Activated naive CD8-positive, alpha-beta T cell treated with anti-CD3 and anti-CD28 coated beads, Interleukin-2, amount 50 U/mL, for 16 hours (primary cell): Measurements from ENCODE around the gene IKZF3.

Source experiments
- DNase-seq: peaks from one replicate; pipeline ENCODE4 v3.0.0-alpha.2; 2020; ENCODE audit warnings: low read depth, low spot score

The IKZF3 gene

DNA sequence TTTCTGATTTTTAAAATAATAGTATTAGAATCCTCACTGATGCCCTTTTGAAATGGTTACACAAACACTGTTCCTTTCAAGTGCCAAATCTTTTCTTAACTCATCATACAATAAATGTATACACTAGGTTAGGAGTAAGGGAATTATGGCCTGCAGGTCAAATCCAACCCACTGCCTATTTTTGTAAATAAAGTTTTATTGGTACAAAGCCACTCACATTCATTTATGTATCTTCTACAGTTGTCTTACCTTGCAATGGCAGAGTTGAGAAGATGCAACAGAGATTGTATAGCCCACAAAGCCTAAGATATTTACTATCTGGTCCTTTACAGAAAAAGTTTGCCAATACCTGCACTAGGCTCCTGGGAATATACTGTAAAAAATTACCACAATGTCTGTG lies 47.8 kb downstream of the IKZF3 start:
- no peak for DNase-seq

DNA sequence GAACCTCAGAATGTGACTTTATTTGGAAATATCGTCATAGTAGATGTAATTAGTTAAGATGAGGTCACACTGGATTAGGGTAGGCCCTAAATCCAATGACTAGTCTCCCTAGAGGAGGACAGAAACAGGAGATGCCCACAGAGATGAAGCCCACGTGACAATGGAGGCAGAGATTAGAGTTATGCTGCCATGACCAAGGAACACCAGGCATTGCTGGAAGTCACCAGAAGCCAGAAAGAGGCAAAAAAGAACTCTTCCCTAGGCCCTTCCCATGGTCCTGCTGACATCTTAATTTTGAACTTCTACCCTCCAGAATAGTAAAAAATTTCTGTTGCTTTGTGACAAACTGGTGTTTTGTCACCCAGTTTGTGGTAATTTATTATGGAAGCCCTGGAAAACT lies 49.6 kb downstream of the IKZF3 start:
- no peak for DNase-seq

- DNase-seq = no peak
Measured at GRCh38 chr17:39813631-39814030, 50.5 kb downstream of the IKZF3 start.

DNA sequence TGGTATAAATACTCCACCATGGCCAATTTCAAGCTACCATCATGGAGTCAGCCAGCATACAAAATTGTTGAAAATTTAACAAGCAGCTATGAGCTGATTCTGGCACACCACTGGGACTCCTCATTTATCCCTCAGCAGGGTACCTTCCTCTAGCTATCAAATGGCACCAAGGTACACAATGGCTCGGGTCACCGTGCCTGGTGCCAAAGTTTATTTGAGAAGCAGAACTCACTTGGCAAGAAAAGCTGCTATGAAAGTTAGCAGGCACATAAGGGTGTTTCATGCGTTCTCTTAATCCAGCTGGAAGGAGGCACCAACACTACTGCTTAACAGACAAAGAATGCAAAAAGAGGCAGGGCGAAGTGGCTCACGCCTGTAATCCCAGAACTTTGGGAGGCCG lies 51.6 kb downstream of the IKZF3 start:
- no peak for DNase-seq

GRCh38 chr17:39810939-39811728 lies 53.0 kb downstream of the IKZF3 start:
- DNase-seq = no peak

DNA sequence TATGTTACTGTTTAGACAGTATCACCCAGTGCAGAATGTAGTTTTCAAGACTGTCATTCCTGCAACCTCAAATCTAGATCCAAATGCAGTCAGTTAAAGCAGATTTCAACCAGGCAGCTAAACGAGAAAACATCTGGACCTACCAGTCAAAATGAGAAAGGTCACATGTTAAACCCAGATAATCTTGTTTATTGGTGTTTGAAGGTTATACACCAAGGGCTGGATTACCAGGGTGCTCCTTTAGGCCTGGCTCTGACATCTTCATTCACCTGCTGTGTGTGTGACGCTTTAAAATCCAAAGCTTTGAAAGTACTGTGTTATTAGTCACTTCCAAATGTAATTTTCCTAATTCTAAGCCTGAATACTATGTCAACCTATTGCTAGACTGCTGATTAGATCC lies 54.9 kb downstream of the IKZF3 start:
- no peak for DNase-seq

DNA sequence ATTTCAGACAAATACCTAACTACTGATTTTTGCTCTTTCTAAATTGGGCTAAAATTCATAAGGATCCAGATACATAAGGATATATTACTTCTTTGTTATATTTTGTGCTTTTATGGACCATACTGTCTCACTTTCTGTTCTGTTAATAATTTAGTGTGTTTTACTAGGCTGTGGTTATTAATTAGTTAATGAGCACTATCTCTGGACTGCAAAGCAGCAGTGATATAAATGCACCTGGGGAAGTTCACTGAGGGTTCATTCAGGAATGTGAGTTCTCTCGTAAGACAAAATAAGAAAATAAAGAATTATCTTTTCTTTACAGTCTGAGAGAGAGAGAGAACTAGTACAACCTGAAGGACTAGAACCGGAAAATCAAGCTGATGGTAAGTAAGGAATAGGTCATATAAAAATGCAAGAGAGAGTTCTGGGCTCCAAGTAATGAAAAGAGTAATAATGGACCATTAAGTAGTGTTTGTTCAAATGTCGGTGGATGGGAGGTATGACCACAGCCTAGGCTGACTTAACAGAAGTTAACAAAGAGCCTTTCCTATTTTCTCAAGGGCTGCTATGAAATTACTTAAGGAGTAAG lies 55.6 kb downstream of the IKZF3 start:
- no peak for DNase-seq

DNA sequence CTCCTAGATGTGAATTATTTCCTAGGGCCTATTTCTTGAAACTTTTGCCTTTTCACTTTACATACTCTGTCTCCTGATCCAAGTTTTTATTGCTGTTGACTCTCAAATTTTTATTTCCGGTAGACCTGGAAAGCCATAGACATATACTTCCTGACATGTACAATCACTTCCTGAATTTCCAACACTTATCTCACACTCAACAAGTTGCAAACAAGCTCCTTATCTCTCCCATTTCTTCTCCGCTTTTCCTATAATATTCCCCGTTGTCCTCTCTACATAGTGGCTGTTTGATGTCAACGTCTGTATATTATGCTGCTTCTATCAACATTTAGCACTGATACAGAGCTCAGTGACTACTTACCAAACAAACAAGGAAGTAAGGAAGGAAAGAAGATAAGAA lies 59.3 kb downstream of the IKZF3 start:
- no peak for DNase-seq

- DNase-seq = no peak
Measured at GRCh38 chr17:39801055-39801454, 63.1 kb downstream of the IKZF3 start.

DNA sequence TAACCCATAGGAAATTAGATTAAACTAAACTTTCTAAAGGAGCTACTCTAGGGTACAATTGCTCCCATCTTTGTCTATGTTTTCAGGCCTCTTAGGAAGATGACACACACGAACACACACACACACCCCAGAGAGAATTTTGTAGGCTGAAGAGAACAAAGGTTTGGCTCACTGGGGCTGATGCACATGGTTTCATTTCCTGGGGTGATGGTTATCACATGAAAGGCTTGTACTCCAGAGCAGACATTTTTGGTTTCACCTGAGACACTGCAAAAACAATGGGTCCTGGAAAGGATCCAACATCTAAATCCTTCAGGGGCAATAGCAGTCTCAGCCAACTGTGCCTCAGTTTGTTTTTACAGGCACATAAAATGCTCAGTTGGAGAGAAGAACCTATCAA lies 63.6 kb downstream of the IKZF3 start:
- peak; percentile 30 for DNase-seq

DNA sequence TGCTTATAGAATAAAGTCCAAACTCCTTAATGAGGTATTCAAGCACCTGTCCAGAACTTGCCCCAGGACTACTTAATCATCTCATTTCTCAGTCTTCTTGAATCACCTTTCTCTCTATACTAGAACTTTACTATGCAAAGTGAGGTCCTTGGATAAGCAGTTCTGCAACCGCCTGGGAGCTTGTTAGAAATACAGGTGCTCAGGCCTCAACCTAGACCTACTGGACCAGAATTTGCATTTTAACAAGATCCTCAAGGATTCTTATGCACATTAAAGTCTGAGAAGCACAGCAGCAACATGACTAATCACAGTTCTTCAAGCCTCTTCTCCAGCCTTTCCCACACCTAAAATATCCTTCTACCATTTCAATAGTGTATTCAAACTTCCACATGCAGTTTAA lies 64.7 kb downstream of the IKZF3 start:
- no peak for DNase-seq

GRCh38 chr17:39794249-39794970 lies 69.7 kb downstream of the IKZF3 start:
- no peak for DNase-seq

- no peak for DNase-seq
Measured at GRCh38 chr17:39793301-39793872, 70.7 kb downstream of the IKZF3 start.

DNA sequence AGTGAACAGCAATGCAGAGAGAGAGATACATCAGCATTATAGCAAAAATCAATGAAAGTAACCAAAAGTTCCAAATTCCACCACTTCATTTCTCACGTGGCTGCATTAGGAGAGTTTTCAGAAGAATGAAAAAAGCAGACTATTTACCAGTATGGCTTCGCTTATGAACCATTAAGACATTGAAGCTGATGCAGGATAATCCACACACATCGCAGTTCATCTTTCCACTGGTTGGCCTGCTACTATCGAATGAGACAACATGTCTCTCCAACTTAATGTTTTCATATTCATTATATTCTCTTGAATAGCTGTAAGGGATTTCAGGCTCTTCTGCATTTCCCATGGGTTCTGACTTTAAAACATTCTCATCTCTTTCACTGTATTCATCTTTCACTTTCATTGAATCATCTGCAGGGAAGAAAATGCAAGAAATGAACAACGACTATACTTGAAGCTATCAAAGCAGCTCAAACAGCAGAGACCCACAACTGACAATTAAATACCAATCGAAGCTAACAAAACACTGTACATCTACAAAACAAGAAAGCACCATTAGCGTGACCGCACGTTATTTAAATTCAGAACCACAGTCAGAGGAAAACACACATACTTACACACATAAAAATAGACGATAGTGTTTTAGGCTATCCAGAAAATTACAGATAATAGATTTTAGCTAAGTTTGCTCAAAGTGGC lies 71.4 kb downstream of the IKZF3 start:
- DNase-seq = no peak

GRCh38 chr17:39791111-39791992 lies 72.8 kb downstream of the IKZF3 start:
- DNase-seq = no peak

- no peak for DNase-seq
Measured at GRCh38 chr17:39787743-39788484, 76.2 kb downstream of the IKZF3 start.

DNA sequence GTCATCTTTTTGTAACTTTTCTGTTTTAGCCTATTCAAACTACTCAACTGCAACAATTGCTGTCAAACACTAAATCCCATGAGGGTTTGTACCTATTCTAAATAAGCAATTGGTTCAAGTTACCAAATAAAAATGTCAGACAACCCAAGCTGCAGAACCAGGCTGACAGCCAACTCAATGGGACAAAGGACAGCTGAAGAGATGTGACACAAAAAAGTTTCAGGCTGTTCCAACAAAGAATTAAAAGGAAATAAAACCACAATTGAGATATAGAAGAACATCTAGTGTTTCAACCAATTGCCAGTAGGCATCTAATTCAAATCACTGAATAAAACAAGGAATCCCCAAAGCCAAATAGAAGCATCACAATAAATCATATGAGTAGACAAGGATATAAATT lies 77.1 kb downstream of the IKZF3 start:
- no peak for DNase-seq

DNA sequence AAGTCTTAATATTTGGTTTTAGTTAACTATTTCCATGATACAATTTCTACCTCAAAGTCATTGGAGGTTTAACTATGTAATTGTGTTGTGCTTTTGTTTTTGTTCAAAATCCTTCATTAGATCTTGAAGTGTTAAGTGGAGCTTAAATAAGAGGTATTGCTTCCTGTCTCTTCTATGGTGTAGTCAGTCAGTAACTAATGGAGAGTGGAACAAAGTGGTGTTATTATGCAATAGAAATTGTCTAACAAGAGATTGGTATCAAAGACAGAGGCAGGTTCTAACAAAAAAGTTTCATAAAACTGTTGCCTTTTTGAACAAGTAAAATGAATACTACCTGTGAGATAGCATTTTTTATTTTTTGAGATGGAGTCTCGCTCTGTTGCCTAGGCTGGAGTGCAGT lies 81.1 kb downstream of the IKZF3 start:
- DNase-seq = no peak

GRCh38 chr17:39782481-39782880 lies 81.6 kb downstream of the IKZF3 start:
- no peak for DNase-seq

GRCh38 chr17:39781861-39782213 lies 82.3 kb downstream of the IKZF3 start:
- no peak for DNase-seq
